WTC11 (cell line): ENCODE data around the gene FA2H.

ENCODE experiments used
- AFF4 ChIP-seq: sonication (generic); formaldehyde crosslinking; IDR thresholded peaks from 2 replicates; pipeline ENCODE4 v1.8.1; 2023; ENCODE audit warnings: mild to moderate bottlenecking, missing genetic modification reagents, borderline replicate concordance
- CTCF ChIP-seq: fragments of 200-600 bp; IDR thresholded peaks from 2 replicates; pipeline ENCODE4 v1.8.0; 2022; ENCODE audit warnings: antibody characterized with exemption
- GABPB1 ChIP-seq: sonication (generic); formaldehyde crosslinking; IDR thresholded peaks from 2 replicates; pipeline ENCODE4 v1.8.1; 2023; ENCODE audit warnings: mild to moderate bottlenecking, missing genetic modification reagents
- IRF2 ChIP-seq: sonication (generic); formaldehyde crosslinking; IDR thresholded peaks from 2 replicates; pipeline ENCODE4 v1.8.0; 2022; ENCODE audit warnings: low read depth, missing genetic modification reagents, borderline replicate concordance
- PRDM15 ChIP-seq: sonication (generic); formaldehyde crosslinking; IDR thresholded peaks from 2 replicates; pipeline ENCODE4 v1.8.0; 2022; ENCODE audit warnings: missing genetic modification reagents
- ZMAT4 ChIP-seq: fragments of 250-450 bp; sonication (Bioruptor Pico); IDR thresholded peaks from 2 replicates; pipeline ENCODE4 v1.9.0; 2021; ENCODE audit warnings: mild to moderate bottlenecking
- ZNF138 ChIP-seq: sonication (generic); formaldehyde crosslinking; conservative IDR thresholded peaks from 2 replicates; pipeline ENCODE4 v1.8.1; 2022; ENCODE audit warnings: mild to moderate bottlenecking, moderate library complexity, missing genetic modification reagents
- ZNF281 ChIP-seq: sonication (generic); formaldehyde crosslinking; IDR thresholded peaks from 2 replicates; pipeline ENCODE4 v1.8.0; 2023; ENCODE audit warnings: mild to moderate bottlenecking, missing genetic modification reagents
- ZNF512 ChIP-seq: sonication (generic); formaldehyde crosslinking; IDR thresholded peaks from 2 replicates; pipeline ENCODE4 v1.8.1; 2022; ENCODE audit warnings: missing genetic modification reagents, borderline replicate concordance

GRCh38 chr16:74718741-74719610 lies 55.6 kb downstream of the FA2H start:
- TF ChIP-seq GABPB1 (CRISPR knock-in tag) (no peak), AFF4 (CRISPR knock-in tag) (no peak), PRDM15 (no peak), ZMAT4 (no peak), IRF2 (CRISPR knock-in tag) (no peak), ZNF512 (no peak), ZNF138 (CRISPR knock-in tag) (no peak), CTCF (no peak), ZNF281 (CRISPR knock-in tag) (no peak)
